Measurements from ENCODE around the gene CLDN14.

The CLDN14 gene

DNA sequence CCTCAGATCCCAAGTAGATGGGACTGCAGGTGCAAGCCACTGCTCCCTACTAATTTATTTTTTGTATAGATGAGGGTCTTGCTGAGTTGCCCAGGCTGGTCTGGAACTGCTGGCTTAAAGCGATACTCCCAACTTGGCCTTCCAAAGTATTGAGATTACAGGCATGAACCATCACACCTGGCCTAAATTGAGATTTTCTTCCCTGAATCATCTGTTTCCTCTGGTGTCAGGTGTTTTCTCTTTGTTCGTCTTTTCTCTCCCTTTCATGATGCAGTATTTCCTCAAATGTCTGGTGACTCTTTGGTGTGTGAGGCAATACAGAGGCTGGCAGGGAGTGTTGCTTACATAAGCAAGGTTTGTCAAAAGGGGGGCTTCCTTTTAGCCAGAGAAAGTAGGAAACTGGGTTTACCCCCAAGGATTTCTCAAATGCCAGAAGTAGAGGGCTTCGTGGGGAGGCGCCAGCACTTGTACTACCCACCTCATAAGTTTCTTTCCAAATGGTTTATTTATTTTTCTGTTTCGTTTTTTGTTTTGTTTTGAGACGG is 27.6 kb downstream of the CLDN14 start:
- DNase-seq (ENCODE audit: low spot score), result no peak
- TF ChIP-seq, protein P1, sequence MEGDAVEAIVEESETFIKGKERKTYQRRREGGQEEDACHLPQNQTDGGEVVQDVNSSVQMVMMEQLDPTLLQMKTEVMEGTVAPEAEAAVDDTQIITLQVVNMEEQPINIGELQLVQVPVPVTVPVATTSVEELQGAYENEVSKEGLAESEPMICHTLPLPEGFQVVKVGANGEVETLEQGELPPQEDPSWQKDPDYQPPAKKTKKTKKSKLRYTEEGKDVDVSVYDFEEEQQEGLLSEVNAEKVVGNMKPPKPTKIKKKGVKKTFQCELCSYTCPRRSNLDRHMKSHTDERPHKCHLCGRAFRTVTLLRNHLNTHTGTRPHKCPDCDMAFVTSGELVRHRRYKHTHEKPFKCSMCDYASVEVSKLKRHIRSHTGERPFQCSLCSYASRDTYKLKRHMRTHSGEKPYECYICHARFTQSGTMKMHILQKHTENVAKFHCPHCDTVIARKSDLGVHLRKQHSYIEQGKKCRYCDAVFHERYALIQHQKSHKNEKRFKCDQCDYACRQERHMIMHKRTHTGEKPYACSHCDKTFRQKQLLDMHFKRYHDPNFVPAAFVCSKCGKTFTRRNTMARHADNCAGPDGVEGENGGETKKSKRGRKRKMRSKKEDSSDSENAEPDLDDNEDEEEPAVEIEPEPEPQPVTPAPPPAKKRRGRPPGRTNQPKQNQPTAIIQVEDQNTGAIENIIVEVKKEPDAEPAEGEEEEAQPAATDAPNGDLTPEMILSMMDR (IDR thresholded peaks at IDR 0.05; ENCODE audit: extremely low read depth, missing control alignments), result no peak

DNA sequence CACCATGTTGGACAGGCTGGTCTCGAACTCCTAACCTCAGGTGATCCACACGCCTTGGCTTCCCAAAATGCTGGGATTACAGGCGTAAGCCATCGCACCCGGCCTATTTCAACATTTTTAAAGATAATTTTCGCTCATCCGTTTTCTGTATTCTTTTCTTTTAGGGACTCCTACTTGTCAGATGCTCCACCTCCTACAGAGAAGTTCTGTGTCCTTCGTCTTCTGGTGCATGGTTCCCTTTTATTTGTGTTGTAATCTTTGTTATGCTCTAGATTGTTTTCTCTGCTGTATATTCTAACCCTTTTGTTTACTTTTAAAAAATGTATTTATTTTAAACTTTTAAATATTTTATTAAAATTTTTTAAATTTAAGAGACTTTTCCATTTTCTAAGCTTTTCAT is 28.4 kb downstream of the CLDN14 start:
- TF ChIP-seq, protein P1 (IDR thresholded peaks at IDR 0.05; ENCODE audit: extremely low read depth, missing control alignments), result no peak
- DNase-seq (ENCODE audit: low spot score), result no peak

DNA sequence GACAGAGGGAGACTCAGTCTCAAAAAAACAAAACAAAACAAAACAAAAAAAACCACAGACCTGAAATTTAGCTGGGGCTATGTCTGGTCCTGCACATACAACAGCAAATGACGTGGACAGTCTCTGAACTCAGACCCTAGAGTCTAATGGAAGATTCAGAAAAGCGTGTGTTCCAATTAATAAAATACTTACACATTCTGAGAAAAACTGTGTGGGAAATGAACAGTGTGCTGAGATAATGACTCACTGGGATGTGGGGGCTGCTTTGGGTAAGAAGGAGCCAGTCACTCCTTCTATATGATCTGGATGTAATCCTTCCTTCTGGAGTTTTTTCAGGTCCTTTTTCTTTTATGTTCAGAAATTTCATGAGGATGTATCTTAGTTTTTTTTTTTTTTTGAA is 29.4 kb downstream of the CLDN14 start:
- TF ChIP-seq, protein P1 (IDR thresholded peaks at IDR 0.05; ENCODE audit: extremely low read depth, missing control alignments), result no peak
- DNase-seq (ENCODE audit: low spot score), result no peak

DNA sequence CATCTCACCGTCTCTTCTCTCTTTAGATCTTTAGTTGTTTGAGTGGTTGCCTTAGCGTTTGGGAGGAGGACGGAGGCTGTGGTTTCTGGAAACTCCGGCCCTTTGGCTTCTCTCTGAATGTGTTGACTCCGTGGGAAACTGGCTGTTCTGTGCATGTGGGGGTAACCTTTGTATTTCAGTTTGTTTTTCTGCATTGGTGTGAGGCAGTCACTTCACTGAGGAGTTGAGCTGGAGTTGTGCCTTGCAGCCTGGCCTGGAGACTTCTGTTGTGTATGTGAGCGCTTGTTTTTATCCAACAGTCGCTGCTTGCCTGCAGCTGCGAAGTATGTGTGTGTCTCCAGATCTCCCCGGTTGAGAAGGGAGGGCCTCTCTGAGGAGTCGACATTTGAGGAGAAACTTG is 33.6 kb downstream of the CLDN14 start:
- TF ChIP-seq, protein P1 (IDR thresholded peaks at IDR 0.05; ENCODE audit: extremely low read depth, missing control alignments), result no peak
- no peak for DNase-seq (ENCODE audit: low spot score)

DNA sequence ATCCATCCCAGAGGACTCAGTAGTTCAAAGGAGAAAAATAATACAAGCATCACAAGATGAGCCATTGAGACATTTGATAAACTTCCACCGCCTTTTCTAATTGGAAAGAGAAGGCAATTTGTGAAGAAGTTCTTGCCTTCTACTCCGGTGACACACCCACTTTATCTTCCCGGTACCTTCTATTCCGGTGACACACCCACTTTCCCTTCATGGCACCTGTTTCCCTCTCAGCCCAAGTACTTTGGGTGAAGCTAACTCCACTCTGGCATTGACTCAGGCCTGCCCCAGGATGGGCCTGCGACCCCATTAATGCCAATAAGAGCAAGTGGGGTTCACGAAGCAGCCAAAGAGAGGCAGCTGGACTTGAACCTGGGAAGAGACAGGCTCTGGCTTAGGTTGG is 38.2 kb downstream of the CLDN14 start:
- TF ChIP-seq, protein P1 (IDR thresholded peaks at IDR 0.05; ENCODE audit: extremely low read depth, missing control alignments), result no peak
- DNase-seq (ENCODE audit: low spot score), result no peak

DNA sequence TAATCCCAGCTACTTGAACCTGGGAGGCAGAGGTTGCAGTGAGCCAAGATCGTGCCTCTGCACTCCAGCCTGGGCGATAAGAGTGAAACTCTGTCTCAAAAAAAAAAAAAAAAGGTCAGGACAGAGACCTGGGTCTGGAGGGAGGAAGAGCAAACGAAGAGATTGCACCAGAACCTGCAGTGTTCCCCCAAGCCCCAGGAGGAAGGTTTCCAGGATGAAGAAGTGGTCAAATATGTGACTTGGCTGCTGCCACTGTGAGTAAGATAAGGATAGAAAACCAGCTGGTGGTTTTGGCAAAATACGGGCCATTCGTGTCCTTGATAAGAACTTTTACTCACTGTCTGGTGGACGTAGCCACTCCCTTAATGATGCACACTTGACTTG is 42.2 kb downstream of the CLDN14 start:
- DNase-seq (ENCODE audit: low spot score), result no peak

DNA sequence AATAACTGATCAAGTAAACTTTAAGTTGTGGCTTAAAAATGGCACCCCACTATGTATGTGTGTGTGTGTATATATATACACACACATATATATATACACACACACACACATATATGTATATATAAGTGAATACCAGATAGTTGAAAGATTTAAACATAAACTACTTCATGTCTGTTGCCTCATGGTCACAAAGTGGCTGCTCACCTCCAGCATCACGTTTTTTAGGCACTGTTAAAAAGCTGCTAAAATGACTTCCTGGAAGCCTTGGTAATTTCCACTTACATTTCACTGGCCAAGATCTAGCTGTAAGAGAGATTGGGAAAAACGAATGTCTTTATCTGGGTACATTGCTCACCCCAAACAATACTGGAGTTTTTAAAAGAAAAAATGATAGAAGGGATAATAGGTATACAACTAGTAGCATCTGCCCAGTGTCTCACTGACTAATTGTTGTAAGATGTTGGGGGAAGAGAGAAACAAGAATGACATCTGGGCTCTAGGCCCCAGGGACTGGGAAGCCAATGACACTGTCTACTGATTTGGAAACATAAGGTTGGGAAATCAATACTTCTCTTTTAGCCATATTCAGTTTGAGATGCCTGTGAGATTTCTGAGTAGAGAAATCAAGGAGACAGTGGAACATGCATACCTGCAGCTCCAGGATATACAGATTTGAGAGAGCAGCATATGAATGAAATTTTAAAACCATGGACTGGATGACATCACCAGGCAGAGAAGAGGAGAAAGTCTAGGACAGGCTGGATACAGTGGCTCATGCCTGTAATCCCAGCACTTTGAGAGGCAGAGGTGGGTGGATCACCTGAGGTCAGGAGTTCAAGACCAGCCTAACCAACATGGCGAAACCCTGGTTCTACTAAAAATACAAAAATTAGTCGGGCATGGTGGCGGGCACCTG is 42.8 kb downstream of the CLDN14 start:
- DNase-seq (ENCODE audit: low spot score), result no peak

More for the DNA sequence above, 42.2 kb downstream of the CLDN14 start:
- TF ChIP-seq, protein P1 (IDR thresholded peaks at IDR 0.05; ENCODE audit: extremely low read depth, missing control alignments), result no peak

More for the DNA sequence above, 42.8 kb downstream of the CLDN14 start:
- TF ChIP-seq, protein P1 (IDR thresholded peaks at IDR 0.05; ENCODE audit: extremely low read depth, missing control alignments), result no peak
